Liver (tissue), 9 donors: ENCODE results near the gene SIK2. TPM values are rescaled to one million over a fixed set of nuclear protein-coding genes. Genes with fewer than 3 reads are reported as not detected.

Source experiments
- DNase-seq: peaks from one replicate; pipeline ENCODE4 v3.0.0-alpha.2; 2017; ENCODE audit warnings: low spot score
- H3K27ac ChIP-seq, 2 donors: one replicate each; pipeline ENCODE4 v1.7.0; 2013; ENCODE audit warnings: inconsistent platforms in 2 of 2, low read length in 2 of 2, control low read depth in 1 of 2, low read depth in 1 of 2, mild to moderate bottlenecking in 1 of 2
- H3K27me3 ChIP-seq, 4 donors: one replicate each; pipeline versions ENCODE4 v1.6.1 to v1.7.0; 2013; ENCODE audit warnings: low read length in 3 of 4, inconsistent platforms in 1 of 4, mild to moderate bottlenecking in 1 of 4, moderate library complexity in 1 of 4; ENCODE audit not compliant: control insufficient read depth in 4 of 4, insufficient read depth in 4 of 4
- H3K36me3 ChIP-seq, 4 donors: one replicate each; pipeline versions ENCODE4 v1.6.1 to v1.7.0; 2013; ENCODE audit warnings: low read length in 3 of 4, mild to moderate bottlenecking in 3 of 4, low read depth in 1 of 4, moderate library complexity in 1 of 4; ENCODE audit not compliant: control insufficient read depth in 4 of 4, insufficient read depth in 3 of 4
- H3K4me1 ChIP-seq, 4 donors: one replicate each; pipeline versions ENCODE4 v1.6.1 to v1.7.0; 2013; ENCODE audit warnings: low read length in 3 of 4, mild to moderate bottlenecking in 3 of 4, moderate library complexity in 1 of 4; ENCODE audit not compliant: control insufficient read depth in 4 of 4, insufficient read depth in 4 of 4
- H3K4me3 ChIP-seq, 3 donors: one replicate each; pipeline versions ENCODE4 v1.6.1 to v1.7.0; 2013; ENCODE audit warnings: low read length in 3 of 3, control low read depth in 1 of 3, low read depth in 1 of 3, mild to moderate bottlenecking in 1 of 3
- H3K9ac ChIP-seq, 2 donors: one replicate each; pipeline ENCODE4 v1.7.0; 2013; ENCODE audit warnings: low read length in 2 of 2, mild to moderate bottlenecking in 2 of 2, moderate library complexity in 2 of 2, control low read depth in 1 of 2, low read depth in 1 of 2
- H3K9me3 ChIP-seq, 4 donors: one replicate each; pipeline versions ENCODE4 v1.6.1 to v1.7.0; 2013; ENCODE audit warnings: low read length in 3 of 4; ENCODE audit not compliant: control insufficient read depth in 4 of 4
- EGR1 ChIP-seq, 2 donors: IDR thresholded peaks; 2 replicates each; pipeline ENCODE4 v1.6.1; 2016 to 2018; ENCODE audit warnings: antibody characterized with exemption in 2 of 2, low read depth in 2 of 2
- FOXA1 ChIP-seq: IDR thresholded peaks from 2 replicates; pipeline ENCODE4 v1.6.1; 2016; ENCODE audit warnings: antibody characterized with exemption
- FOXA2 ChIP-seq: IDR thresholded peaks from 2 replicates; pipeline ENCODE4 v1.6.1; 2016; ENCODE audit warnings: antibody characterized with exemption
- GABPA ChIP-seq, 2 donors: IDR thresholded peaks in 1 of 2; conservative IDR thresholded peaks in 1 of 2; 2 replicates each; pipeline ENCODE4 v1.6.1; 2016; ENCODE audit warnings: antibody characterized with exemption in 2 of 2, mild to moderate bottlenecking in 1 of 2, moderate library complexity in 1 of 2
- HNF4A ChIP-seq, 2 donors: conservative IDR thresholded peaks; 2 replicates each; pipeline ENCODE4 v1.6.1; 2016; ENCODE audit warnings: antibody characterized with exemption in 2 of 2, mild to moderate bottlenecking in 2 of 2
- HNF4G ChIP-seq: IDR thresholded peaks from 2 replicates; pipeline ENCODE4 v1.6.1; 2016; ENCODE audit warnings: antibody characterized with exemption
- JUND ChIP-seq, 2 donors: IDR thresholded peaks; 2 replicates each; pipeline ENCODE4 v1.6.1; 2016; ENCODE audit warnings: antibody characterized with exemption in 2 of 2
- NR2F2 ChIP-seq: IDR thresholded peaks from 2 replicates; pipeline ENCODE4 v1.6.1; 2016; ENCODE audit warnings: antibody characterized with exemption
- RAD21 ChIP-seq, 2 donors: IDR thresholded peaks; 2 replicates each; pipeline ENCODE4 v1.6.1; 2016; ENCODE audit warnings: antibody characterized with exemption in 2 of 2, mild to moderate bottlenecking in 2 of 2
- RXRA ChIP-seq, 2 donors: IDR thresholded peaks; 2 replicates each; pipeline ENCODE4 v1.6.1; 2017 to 2018; ENCODE audit warnings: antibody characterized with exemption in 2 of 2, mild to moderate bottlenecking in 1 of 2
- SP1 ChIP-seq: IDR thresholded peaks from 2 replicates; pipeline ENCODE4 v1.6.1; 2018; ENCODE audit warnings: antibody characterized with exemption, mild to moderate bottlenecking
- TAF1 ChIP-seq: conservative IDR thresholded peaks from 2 replicates; pipeline ENCODE4 v1.6.1; 2016; ENCODE audit warnings: antibody characterized with exemption, mild to moderate bottlenecking
- YY1 ChIP-seq: IDR thresholded peaks from 2 replicates; pipeline ENCODE4 v1.6.1; 2016; ENCODE audit warnings: antibody characterized with exemption, mild to moderate bottlenecking
- WGBS: extraction: QIAGEN DNeasy Blood & Tissue Kit; methylation state at CpG from one replicate; pipeline ENCODE4 v1.1.7; 2013; 5-methylcytosine and 5-hydroxymethylcytosine counted together
- polyA plus RNA-seq, 2 donors: library from polyadenylated mRNA; stranded (reverse) in 1 of 2; unstranded in 1 of 2; fragments of 200-250 nt in 1 of 2; fragments of >200 nt in 1 of 2; fragmentation: Nextera tagmentation in 1 of 2; extraction: Ambion mirVana in 1 of 2; gene quantifications; one replicate each; pipeline versions ENCODE4 v1.2.1 to v1.2.3, GENCODE V29; 2013 to 2015
- total RNA-seq, 2 donors: library from RNA; depleted of rRNA; stranded (reverse); fragments of >200 nt; gene quantifications; one replicate each; pipeline ENCODE4 v1.2.3, GENCODE V29; 2014
- TF ChIP-seq, protein P1 (sequence below): IDR thresholded peaks from 2 replicates; pipeline ENCODE4 v1.6.1; 2016; ENCODE audit warnings: antibody characterized with exemption, mild to moderate bottlenecking
- TF ChIP-seq, protein P2 (sequence below): fragments of 150-350 bp; IDR thresholded peaks from 2 replicates; pipeline ENCODE4 v1.5.1; 2017; ENCODE audit warnings: improper control_type of control experiment, low read depth, low read length; ENCODE audit not compliant: missing input control
- TF ChIP-seq, protein P3 (sequence below): IDR thresholded peaks from 2 replicates; pipeline ENCODE4 v1.6.1; 2016; ENCODE audit warnings: antibody characterized with exemption
- TF ChIP-seq, protein P4 (sequence below): IDR thresholded peaks from 2 replicates; pipeline ENCODE4 v1.6.1; 2016; ENCODE audit warnings: antibody characterized with exemption
- TF ChIP-seq, protein P5 (sequence below): IDR thresholded peaks from 2 replicates; pipeline ENCODE4 v1.6.1; 2016; ENCODE audit warnings: antibody characterized with exemption
- donor health status: healthy.
- donor health status: healthy.
- donor health status: healthy.
- donor health status: healthy.
- donor health status: healthy.

Gene SIK2
- total and polyA plus RNA-seq, 4 donors, result 6.5 to 15.0 (median 9.3) TPM

DNA sequence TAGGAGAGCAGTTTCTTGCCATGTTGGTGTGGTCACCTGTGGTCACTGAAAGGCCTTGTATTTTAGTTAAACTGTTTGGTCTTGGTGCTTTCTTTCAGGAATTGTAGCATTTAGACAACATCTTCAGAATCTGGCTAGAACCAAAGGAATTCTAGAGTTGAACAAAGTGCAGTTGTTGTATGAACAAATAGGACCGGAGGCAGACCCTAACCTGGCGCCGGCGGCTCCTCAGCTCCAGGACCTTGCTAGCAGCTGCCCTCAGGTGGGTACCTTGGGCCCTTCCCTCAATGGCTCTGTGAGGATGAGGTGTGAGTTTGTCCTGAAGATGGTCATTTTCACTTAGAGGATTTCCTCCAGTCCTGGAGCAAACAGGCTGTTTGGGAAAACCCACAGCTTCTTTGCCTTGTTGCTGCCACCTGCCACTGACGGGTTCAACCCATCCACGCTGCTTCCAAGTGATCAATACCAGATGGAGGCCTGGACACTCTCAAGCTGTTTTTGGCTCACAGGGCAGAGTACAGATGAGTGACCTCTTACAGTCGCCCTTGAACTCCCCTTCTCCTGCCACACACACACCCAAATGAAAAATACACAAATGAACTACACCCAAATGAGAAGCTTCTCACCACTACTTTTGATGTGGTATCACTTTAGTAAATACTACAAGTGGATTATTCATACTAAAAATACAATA lies 118.7 kb downstream of the SIK2 start:
- Histone ChIP-seq H3K9me3 (no peaks in the 10 kb centered on the region), H3K27ac (peak overlapping the region; percentile 59 to 77), H3K36me3 (peaks cover 12 to 55% (median 51%) of the 10 kb centered on the region in 4 donors), H3K27me3 (no peaks in the 10 kb centered on the region), H3K4me3 (no peak overlapping the region), H3K4me1 (peaks cover 1 to 50% (median 35%) of the 10 kb centered on the region in 4 donors), H3K9ac (peak overlapping the region in 1 of 2 donors; percentile 41)
- WGBS, result 58% methylated on average over 7 of the region's 7 CpGs
- TF ChIP-seq EGR1 (IDR thresholded peaks at IDR 0.05; ENCODE audit: low read depth in 2 of 2) (no peak), GABPA (IDR thresholded peaks at IDR 0.05 in 1 of 2, conservative IDR thresholded peaks at IDR 0.05 in 1 of 2) (no peak), YY1 (peak; percentile 73), SP1 (peak; percentile 82), RAD21 (IDR thresholded peaks at IDR 0.05) (peak; percentile 58 to 62), HNF4G (peak; percentile 85), HNF4A (conservative IDR thresholded peaks at IDR 0.05) (peak; percentile 97), FOXA1 (peak; percentile 74), JUND (IDR thresholded peaks at IDR 0.05) (peak; percentile 63 to 70), TAF1 (no peak), NR2F2 (peak; percentile 82), FOXA2 (peak; percentile 50), RXRA (IDR thresholded peaks at IDR 0.05) (peak; percentile 97 to 98)
- TF ChIP-seq, protein P1, sequence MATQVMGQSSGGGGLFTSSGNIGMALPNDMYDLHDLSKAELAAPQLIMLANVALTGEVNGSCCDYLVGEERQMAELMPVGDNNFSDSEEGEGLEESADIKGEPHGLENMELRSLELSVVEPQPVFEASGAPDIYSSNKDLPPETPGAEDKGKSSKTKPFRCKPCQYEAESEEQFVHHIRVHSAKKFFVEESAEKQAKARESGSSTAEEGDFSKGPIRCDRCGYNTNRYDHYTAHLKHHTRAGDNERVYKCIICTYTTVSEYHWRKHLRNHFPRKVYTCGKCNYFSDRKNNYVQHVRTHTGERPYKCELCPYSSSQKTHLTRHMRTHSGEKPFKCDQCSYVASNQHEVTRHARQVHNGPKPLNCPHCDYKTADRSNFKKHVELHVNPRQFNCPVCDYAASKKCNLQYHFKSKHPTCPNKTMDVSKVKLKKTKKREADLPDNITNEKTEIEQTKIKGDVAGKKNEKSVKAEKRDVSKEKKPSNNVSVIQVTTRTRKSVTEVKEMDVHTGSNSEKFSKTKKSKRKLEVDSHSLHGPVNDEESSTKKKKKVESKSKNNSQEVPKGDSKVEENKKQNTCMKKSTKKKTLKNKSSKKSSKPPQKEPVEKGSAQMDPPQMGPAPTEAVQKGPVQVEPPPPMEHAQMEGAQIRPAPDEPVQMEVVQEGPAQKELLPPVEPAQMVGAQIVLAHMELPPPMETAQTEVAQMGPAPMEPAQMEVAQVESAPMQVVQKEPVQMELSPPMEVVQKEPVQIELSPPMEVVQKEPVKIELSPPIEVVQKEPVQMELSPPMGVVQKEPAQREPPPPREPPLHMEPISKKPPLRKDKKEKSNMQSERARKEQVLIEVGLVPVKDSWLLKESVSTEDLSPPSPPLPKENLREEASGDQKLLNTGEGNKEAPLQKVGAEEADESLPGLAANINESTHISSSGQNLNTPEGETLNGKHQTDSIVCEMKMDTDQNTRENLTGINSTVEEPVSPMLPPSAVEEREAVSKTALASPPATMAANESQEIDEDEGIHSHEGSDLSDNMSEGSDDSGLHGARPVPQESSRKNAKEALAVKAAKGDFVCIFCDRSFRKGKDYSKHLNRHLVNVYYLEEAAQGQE, result peak; percentile 47
- TF ChIP-seq, protein P2, sequence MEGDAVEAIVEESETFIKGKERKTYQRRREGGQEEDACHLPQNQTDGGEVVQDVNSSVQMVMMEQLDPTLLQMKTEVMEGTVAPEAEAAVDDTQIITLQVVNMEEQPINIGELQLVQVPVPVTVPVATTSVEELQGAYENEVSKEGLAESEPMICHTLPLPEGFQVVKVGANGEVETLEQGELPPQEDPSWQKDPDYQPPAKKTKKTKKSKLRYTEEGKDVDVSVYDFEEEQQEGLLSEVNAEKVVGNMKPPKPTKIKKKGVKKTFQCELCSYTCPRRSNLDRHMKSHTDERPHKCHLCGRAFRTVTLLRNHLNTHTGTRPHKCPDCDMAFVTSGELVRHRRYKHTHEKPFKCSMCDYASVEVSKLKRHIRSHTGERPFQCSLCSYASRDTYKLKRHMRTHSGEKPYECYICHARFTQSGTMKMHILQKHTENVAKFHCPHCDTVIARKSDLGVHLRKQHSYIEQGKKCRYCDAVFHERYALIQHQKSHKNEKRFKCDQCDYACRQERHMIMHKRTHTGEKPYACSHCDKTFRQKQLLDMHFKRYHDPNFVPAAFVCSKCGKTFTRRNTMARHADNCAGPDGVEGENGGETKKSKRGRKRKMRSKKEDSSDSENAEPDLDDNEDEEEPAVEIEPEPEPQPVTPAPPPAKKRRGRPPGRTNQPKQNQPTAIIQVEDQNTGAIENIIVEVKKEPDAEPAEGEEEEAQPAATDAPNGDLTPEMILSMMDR, result no peak
- TF ChIP-seq, protein P3, sequence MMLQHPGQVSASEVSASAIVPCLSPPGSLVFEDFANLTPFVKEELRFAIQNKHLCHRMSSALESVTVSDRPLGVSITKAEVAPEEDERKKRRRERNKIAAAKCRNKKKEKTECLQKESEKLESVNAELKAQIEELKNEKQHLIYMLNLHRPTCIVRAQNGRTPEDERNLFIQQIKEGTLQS, result peak; percentile 35
- TF ChIP-seq, protein P4, sequence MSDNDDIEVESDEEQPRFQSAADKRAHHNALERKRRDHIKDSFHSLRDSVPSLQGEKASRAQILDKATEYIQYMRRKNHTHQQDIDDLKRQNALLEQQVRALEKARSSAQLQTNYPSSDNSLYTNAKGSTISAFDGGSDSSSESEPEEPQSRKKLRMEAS, result peak; percentile 80
- TF ChIP-seq, protein P5, sequence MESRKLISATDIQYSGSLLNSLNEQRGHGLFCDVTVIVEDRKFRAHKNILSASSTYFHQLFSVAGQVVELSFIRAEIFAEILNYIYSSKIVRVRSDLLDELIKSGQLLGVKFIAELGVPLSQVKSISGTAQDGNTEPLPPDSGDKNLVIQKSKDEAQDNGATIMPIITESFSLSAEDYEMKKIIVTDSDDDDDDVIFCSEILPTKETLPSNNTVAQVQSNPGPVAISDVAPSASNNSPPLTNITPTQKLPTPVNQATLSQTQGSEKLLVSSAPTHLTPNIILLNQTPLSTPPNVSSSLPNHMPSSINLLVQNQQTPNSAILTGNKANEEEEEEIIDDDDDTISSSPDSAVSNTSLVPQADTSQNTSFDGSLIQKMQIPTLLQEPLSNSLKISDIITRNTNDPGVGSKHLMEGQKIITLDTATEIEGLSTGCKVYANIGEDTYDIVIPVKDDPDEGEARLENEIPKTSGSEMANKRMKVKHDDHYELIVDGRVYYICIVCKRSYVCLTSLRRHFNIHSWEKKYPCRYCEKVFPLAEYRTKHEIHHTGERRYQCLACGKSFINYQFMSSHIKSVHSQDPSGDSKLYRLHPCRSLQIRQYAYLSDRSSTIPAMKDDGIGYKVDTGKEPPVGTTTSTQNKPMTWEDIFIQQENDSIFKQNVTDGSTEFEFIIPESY, result peak; percentile 71
- no peak for DNase-seq
